ENCODE results near the gene KRT10.
"Not testable (repeated sequence)": the region's sequence is repeated elsewhere in the genome, so short reads cannot be mapped to it uniquely, and the experiment has no call there.

DNA sequence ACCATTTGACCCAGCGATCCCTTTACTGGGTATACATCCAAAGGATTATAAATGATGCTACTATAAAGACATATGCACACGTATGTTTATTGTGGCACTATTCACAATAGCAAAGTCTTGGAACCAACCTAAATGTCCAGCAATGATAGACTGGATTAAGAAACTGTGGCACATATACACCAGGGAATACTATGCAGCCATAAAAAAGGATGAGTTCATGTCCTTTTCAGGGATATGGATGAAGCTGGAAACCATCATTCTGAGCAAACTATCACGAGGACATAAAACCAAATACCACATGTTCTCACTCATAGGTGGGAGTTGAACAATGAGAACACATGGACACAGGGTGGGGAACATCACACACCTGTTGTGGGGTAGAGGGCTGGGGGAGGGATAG lies 7.8 kb downstream of the KRT10 start:
- TF ChIP-seq, protein P1, sequence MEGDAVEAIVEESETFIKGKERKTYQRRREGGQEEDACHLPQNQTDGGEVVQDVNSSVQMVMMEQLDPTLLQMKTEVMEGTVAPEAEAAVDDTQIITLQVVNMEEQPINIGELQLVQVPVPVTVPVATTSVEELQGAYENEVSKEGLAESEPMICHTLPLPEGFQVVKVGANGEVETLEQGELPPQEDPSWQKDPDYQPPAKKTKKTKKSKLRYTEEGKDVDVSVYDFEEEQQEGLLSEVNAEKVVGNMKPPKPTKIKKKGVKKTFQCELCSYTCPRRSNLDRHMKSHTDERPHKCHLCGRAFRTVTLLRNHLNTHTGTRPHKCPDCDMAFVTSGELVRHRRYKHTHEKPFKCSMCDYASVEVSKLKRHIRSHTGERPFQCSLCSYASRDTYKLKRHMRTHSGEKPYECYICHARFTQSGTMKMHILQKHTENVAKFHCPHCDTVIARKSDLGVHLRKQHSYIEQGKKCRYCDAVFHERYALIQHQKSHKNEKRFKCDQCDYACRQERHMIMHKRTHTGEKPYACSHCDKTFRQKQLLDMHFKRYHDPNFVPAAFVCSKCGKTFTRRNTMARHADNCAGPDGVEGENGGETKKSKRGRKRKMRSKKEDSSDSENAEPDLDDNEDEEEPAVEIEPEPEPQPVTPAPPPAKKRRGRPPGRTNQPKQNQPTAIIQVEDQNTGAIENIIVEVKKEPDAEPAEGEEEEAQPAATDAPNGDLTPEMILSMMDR (optimal IDR thresholded peaks at IDR 0.05 in 1 of 3, IDR thresholded peaks at IDR 0.05 in 1 of 3, conservative IDR thresholded peaks at IDR 0.05 in 1 of 3; ENCODE audit: extremely low read depth in 1 of 3, insufficient read depth in 2 of 3, low read length in 3 of 3) = not testable (repeated sequence)
- not testable (repeated sequence) for TF ChIP-seq EZH2 (IDR thresholded peaks at IDR 0.05; ENCODE audit: low read length)

Data from keratinocyte (primary cell).